Cardiac ventricle fibroblast (primary cell): Measurements from ENCODE around the gene VMAC. TPM values are rescaled to one million over a fixed set of nuclear protein-coding genes. Genes with fewer than 3 reads are reported as not detected.

Experiments used
- total RNA-seq: library from RNA; depleted of rRNA; stranded (reverse); fragments of >200 nt; gene quantifications from 2 replicates; pipeline ENCODE4 v1.2.3, GENCODE V29; 2015

The VMAC gene, protein sequence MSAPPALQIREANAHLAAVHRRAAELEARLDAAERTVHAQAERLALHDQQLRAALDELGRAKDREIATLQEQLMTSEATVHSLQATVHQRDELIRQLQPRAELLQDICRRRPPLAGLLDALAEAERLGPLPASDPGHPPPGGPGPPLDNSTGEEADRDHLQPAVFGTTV
- total RNA-seq: 3.0 and 5.4 TPM in 2 replicates

DNA sequence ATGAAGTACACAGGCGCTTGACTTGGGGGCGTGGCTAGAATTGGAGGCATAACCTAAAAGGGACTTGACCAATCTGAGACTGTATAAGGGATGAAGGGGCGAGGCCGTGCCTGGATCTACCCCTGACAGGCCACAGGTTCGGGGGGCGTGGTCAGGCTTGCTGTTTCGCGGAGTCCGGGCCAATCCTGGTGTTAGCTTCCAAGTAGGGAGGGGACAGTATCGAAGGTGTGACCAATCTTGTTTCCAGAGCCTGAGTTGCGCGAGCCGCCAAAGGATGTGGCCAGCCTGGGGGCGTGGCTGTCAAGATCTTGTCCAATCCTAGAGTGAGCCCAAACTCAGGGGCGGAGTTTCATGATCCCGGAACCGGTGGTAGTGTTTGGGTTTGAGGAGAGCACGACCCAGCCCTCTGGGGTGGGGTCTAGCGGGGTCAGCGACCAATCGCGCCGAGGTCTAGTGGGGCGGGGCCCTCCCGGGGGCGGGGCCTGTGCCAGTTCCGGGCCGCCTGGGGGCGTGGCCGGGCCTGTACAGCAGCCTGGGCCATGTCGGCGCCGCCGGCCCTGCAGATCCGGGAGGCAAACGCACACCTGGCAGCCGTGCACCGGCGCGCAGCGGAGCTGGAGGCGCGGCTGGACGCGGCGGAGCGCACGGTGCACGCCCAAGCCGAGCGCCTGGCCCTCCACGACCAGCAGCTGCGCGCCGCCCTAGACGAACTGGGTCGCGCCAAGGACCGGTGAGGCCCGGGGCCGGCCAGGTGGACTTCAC, at the start of gene VMAC:
VMAC (plus strand) TSS at position 521 of the 762 bp plus-strand sequence; CDS start at position 540, 19 bp downstream.

DNA sequence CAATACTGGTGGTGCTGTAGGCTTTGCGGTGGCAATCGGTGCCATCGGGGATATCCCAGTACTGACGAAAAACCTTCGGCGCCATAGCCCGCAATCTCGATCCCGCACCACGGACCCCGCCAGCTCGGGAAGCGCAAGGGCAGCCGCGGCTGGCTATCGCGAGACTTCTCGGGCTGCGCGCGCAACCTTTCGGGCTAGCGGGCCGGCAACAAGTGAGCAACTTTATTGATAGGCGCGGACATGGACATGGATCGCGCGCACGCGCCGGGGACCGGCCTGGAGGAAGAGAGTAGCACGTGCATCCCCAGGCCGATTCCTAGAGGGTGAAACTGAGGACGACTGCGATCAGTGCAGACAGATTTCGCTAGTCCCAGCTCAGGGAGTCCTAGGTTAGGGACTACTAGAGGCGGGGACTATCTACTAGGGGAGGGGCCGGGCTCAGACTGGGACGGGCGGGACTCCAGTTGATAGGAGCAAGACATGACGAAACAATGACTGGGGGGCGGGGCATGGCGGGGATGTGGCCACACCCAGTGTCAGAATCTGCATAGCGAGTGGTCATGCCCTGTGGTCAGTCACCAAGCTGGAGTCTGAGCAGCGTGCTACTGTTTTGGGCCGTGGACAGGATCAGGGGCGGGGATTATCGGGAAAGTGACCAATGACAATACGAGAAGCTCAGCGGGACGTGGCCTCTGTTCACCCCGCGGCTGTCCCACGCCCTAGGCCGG, 884 bp upstream of the VMAC start, which contains the start of gene NDUFA11:
NDUFA11 (minus strand) TSS at position 167 of the 728 bp plus-strand sequence; CDS start at position 85, 82 bp downstream.

DNA sequence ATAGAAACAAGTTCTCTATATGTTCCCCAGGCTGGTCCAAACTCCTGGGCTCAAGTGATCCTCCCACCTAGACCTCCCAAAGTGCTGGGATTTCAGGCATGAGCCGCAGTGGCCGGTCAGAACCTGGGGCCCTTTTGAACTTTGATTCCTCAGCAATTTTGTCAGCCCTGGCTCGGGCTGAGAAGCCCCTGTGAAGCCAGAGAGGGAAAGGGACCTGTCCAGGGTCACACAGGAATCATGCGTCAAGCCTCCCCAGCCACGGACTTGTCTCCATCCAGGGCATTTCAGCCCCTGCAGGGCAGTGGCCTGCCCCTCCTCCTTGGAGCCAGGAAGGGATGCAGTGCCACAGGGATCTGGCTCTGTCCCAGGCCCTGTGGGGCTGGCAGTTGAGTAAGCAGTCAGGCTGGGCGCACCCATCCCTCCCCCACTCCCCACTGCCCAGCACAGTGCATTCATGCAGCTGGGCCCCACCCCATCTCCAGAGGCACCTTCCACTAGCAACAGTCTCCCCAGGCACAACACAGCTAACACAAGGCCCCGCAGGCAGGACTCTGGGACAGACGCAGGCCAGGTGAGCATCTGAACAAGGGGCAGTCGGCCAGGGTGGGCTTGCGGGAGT, 9.2 kb downstream of the VMAC start, which contains the start of gene CAPS:
CAPS (plus strand) TSS at position 516 of the 619 bp plus-strand sequence. CDS start 153 bp downstream, outside the sequence.

Other genes with a start within 250 kb of the VMAC start
- 59.8 and 64.2 TPM in 2 replicates for gene MICOS13, start 224.4 kb upstream of the VMAC start, total RNA-seq
- gene HSD11B1L, start 223.8 kb upstream of the VMAC start, total RNA-seq: 10.9 and 16.2 TPM in 2 replicates
- 1,291 and 1,389 TPM in 2 replicates for gene RPL36, start 214.6 kb upstream of the VMAC start, total RNA-seq
- 41.5 and 78.2 TPM in 2 replicates for gene LONP1, start 184.7 kb upstream of the VMAC start, total RNA-seq
- gene CATSPERD, start 184.2 kb upstream of the VMAC start, total RNA-seq: not detected in 2 replicates
- gene PRR22, start 120.1 kb upstream of the VMAC start, total RNA-seq: 0.37 and 0.98 TPM in 2 replicates
- 19.7 and 24.7 TPM in 2 replicates for gene DUS3L, start 113.7 kb upstream of the VMAC start, total RNA-seq
- gene NRTN, start 99.8 kb upstream of the VMAC start, total RNA-seq: not detected in 2 replicates
- not detected in 2 replicates for gene FUT6, start 65.2 kb upstream of the VMAC start, total RNA-seq
- gene FUT3, start 53.4 kb upstream of the VMAC start, total RNA-seq: not detected in 2 replicates
- gene FUT5, start 34.3 kb upstream of the VMAC start, total RNA-seq: not detected in 2 replicates
- 257 and 297 TPM in 2 replicates for gene NDUFA11, start 1.1 kb upstream of the VMAC start, total RNA-seq
- 1.7 and 4.1 TPM in 2 replicates for gene CAPS, start 9.4 kb downstream of the VMAC start, total RNA-seq
- 58.0 and 71.1 TPM in 2 replicates for gene RANBP3, start 73.3 kb downstream of the VMAC start, total RNA-seq
- gene RFX2, start 205.6 kb downstream of the VMAC start, total RNA-seq: 3.2 and 6.2 TPM in 2 replicates
- gene ACSBG2, start 230.8 kb downstream of the VMAC start, total RNA-seq: not detected in 2 replicates